Retinal pigment epithelial cell (primary cell): ENCODE data around the gene MKNK2.
"Not testable (repeated sequence)": the region's sequence is repeated elsewhere in the genome, so short reads cannot be mapped to it uniquely, and the experiment has no call there.

Experiments used
- DNase-seq: peaks from one replicate; pipeline ENCODE4 v3.0.0-alpha.2; 2010; ENCODE audit warnings: low read depth
- H3K4me3 ChIP-seq: 2 replicates; pipeline ENCODE4 v1.5.1; 2011; ENCODE audit warnings: mild to moderate bottlenecking, low read length, control low read depth, moderate library complexity
- CTCF ChIP-seq: conservative IDR thresholded peaks from 2 replicates; pipeline ENCODE4 v1.5.1; 2011; ENCODE audit warnings: low read depth, low read length, control low read depth, inconsistent platforms

The MKNK2 gene

GRCh38 chr19:1990230-1991017, 60.6 kb downstream of the MKNK2 start:
- no peak overlapping the region for H3K4me3 ChIP-seq
- TF ChIP-seq CTCF = no peak
- DNase-seq = no peak

- H3K4me3 ChIP-seq = no peak overlapping the region
- TF ChIP-seq CTCF = no peak
- no peak for DNase-seq
Measured at GRCh38 chr19:1989513-1990229, 61.4 kb downstream of the MKNK2 start.

- DNase-seq, H3K4me3 ChIP-seq: not testable (repeated sequence)
Measured at GRCh38 chr19:1988464-1988863, 62.6 kb downstream of the MKNK2 start.
